GM18858 (cell line): ENCODE measurements around the gene BBS9.

Experiments used
- ATAC-seq: cut with Tn5 transposase; IDR thresholded peaks from one replicate; pipeline ENCODE4 v1.9.1; 2021; ENCODE audit not compliant: unreplicated experiment

BBS9 gene

DNA sequence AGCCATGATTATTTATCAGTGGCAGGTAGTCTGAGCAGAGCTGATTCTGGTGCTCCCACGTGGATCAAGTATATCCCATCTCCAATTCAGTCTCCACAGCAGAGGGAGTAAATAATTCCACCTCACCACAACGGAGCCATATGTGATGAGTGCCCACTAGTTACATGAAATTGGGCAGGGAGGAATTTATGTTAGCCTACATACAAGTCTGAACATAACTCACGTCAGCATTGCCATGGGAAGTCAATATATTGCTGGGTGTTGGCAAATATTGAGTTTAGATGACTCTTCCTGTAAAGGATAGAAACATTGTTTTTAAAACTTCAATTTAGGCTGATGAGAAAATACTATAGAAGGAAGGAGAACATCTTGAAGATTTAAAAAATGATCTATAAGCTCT, 507.0 kb downstream of the BBS9 start:
- ATAC-seq, result no peak

DNA sequence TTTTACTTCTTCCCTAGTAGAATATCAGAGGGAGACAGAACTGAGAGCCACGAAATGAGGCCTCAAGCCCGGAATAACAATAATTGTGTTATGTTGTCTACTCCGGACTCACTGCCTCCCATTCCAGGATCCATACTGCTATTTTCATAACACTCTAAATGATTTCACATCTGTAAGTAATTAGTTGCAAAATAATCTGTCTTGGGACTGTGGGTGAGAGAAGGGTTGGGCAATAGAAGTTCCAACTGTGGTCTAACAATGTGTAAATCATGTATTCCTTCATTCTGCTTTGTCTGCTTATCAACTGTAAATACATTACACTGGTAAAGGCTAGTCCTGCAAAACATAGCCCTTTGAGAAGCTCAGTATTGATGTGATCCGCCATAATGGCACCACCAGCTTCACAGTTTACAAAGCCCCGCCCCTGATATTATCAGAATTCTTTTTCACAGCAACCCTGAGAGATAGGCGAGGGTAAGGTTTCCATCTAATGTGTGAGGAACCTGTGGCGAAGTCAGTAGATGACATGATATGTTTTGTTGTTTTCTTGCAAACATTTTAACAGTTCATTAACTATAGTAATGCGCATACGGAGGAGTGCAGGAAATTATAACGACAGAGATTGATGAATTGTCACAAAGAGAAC, 510.3 kb downstream of the BBS9 start:
- ATAC-seq, result no peak

DNA sequence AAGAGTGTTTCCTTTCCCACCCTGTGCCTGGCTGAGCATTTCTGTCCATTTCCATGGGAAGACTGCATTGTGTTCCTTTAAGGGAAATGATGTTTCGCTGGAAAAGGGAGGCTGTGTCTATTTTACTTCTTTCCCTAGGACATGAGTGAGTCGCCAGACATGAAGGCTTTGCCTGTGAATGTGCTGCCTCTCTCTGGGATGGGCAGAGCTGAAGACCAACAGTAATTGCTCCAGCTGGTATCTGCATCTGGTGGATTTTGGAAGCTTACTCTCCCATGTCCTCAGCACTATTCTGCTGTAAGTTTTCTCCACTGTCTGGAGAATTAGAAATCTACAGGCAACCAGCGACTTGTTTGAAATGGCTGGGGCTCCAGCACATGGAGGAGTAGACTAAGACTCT, 511.4 kb downstream of the BBS9 start:
- ATAC-seq, result no peak

DNA sequence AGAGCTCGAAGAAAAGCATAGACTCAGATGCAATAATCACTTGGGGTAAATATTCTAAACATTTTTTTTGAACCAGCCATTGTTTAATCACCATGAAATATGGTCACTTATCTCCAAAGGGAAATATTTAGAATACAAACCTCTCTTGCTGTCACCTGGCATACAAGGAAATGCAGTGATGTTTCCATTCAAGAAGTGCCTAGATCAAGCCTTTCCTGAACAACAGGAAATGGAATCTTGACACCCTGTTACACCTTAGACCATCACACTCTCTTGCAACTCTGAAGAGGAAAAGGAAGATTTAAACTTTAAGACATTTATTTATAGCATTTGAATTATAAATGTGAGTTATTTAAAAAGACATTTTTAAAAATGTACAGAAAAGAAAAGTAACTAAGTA, 512.9 kb downstream of the BBS9 start:
- ATAC-seq, result no peak

DNA sequence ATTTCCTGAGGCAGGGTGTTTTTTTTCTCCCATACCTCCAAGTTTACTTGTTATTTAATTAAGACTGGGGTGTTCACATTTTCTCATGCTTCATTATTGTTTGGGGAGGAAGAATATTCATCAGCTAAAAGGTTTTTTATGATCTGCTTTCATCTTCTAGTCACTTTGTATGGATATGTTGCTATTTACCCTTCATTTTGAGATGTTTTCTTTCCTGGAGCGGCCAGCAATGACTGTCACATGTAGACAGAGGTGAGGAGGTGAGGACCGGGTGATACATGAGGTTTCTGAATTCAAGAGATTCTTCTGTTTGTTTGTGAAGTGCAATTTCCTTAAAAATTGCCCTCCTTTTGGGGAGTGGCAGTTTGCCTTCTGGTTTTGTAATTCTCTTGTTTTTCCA, 514.2 kb downstream of the BBS9 start:
- ATAC-seq, result no peak

DNA sequence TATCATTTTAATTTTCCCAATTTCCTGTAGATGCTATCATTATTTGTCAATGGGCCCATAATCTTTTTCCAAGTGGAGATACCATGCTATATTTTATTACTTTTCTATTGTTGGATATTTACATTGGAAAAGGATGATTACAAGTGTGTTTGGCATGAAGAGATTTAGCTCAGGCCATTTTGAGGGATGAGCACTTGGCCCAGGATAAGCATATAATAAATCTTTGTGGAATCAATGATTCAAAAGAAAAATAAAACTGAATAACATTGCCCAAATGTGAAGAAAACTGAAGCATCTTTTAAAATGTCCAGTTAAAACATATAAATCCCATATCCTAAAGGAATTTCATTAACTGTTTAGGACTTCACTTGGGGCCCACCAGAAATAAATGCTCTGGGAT, 515.1 kb downstream of the BBS9 start:
- no peak for ATAC-seq

DNA sequence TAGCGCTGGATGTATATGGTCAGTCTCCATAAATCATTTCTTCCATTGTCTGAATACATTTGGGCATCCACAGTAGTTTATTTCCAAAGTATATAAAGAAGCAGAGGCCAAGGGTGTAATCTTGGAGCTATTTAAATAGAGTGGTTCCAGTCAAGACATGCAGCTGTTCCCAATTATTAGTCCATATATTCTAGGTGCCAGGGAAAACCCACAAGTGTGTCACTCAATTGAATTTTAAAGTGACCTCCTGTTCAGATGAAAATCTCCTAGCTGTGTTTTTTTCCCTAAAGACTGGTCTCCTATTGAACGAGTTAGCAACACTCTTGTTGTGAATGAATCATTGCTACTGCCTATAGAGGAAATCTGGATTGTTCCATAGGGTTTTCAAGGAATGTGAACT, 515.7 kb downstream of the BBS9 start:
- ATAC-seq, result no peak

DNA sequence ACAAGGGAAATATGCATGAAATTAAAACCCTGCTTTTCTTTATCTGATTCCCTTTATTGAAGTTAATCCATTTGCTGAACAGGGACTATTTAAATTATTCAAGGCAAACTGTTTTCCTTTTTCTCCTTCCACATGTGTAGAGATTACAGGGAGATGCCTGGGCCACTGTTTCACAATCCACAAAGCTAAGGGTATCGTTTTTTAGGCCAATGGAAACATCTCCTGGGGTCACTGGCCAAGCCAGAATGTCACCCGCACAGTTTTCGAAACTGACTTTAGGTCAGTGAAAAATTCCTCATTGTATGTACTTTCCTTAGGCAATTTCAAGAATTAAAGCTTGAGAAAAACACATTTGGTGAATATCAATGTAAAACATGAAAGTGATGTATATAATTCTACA, 516.8 kb downstream of the BBS9 start:
- ATAC-seq, result no peak

DNA sequence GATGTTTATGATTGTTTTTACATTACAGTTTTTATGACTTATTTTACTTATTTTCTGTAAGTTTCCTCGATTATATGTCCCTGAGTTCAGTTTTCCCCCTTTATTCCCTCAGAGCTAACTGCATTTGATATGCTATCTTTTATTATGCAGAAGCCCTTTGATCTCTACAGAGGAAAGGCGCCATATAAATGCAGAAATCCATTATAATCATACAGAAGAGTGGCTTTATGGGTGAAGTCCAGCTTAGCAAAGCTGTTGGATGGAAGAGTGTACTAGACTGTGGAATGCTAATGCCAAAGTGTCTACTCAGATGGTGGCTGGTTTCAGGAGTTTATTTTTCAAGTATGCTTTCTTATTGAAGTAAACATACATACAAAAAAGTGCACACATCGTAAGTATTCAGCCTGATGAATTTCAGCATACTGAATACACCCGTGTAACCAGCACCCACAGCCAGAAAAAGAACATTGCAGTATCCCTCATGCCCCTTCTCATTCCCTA, 517.6 kb downstream of the BBS9 start:
- ATAC-seq, result no peak

DNA sequence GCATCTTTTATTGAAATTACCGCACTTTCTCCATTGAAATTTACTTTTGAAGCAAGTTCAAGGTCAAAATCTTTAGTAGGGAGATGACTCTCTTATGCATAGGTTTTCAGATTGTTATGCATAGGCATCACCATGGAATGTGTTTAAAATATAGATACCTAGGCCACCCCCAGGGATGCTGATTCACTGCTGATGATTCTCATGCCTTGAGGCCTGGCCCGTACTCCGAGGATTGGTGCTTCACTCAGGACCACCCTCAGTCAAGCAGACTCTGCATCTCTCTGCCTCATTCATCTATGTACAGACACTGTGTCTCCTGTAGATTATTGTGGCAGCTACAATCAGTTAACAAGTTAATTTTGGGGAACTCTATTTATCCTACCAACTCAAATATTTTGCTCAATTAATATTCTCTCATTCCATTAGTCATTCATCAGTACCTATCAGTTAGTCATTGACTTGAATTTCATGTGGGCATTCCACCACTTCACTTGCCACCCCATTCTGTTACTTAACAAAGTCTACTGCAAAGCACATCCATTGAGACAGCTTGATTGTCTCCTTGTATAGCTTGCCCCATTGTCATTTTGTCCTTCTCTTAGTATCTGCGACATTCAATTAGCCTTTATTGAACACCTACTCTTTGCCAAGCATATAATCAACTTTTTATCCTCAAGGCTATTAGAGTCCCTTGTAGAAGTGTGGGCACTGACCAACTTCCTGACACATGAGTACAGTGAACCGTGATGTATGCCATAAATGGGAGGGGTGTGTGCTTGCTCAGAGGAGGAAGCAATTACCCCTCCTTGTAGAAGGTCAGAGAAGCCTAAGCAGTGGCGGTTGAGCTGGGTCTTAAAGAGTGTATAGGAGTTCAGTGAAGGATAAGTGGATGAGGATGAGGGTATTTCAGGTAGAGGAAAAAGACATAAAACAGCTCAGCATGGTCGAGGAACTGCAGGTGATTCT, 520.4 kb downstream of the BBS9 start:
- ATAC-seq, result no peak

DNA sequence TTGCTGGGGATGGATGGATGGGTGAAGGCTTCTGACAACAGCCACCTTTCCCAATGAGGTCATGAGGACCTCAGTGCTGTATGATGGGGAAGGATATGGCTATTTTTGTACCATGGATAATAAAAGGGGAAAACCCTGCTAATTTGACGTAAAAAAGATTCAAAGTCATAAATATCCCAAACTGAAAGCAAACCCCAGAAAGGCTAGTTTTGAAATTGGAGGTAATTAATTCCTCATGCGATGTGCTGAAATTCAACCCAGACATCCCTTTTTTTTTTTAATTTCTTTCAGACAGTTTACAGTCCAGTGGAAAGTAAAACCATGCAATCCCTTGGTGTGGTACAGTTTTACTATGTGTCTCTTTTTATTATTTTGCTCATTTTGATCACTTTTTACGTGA, 521.5 kb downstream of the BBS9 start:
- no peak for ATAC-seq

DNA sequence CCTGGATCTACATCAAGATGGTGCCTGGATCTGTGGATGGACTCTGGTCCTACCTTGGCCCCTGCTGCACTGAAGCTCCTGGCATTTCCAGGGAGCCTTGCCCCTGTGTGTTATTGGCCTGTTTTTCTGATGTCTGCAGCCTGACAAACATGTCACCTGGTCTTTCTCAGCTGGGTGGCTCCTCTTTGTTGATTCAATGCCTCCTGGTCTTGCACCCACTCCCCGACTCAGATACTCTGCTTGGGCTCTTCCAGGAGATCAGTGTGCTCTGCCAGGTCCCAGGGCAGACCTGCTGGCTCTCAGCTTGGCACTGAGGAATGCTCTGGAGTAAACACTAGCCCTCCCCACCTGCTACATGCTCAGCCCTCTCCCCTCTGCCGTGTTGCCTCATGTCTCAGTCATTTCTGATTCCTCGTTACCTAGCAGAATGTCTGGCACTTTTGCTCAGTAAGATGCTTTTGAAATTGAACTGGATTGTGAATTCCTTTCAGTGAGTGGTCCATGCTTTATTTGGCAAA, 522.7 kb downstream of the BBS9 start:
- no peak for ATAC-seq

DNA sequence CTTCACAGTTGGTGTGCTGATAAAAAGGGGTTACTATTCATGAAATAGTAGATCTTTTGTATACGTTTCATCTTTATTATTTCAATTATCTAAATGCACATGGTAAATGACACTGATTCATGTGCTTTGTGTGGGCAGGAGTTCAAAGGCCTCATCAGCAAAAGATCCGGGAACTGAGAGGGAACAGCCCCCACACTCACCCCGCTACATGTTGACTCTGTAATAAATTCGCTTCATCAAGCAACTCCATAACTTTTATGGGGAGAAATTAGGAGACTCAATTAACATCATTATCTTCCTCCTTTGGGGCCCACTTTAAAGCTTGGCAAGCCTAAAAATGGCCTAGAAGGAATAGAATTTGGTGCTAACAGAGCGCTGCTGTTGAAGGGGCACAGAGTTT, 525.3 kb downstream of the BBS9 start:
- no peak for ATAC-seq
